Neural cell (in vitro differentiated cells): Measurements from ENCODE around the gene OXLD1. TPM values are rescaled to one million over a fixed set of nuclear protein-coding genes. Genes with fewer than 3 reads are reported as not detected.

Experiments used
- H2AFZ ChIP-seq: fragments of 200-600, 300-800 bp; sonication (generic), shearing (Covaris generic); 2 replicates; pipeline ENCODE4 v1.6.0; 2014; ENCODE audit warnings: low read depth, mild to moderate bottlenecking, antibody characterized with exemption, low read length, moderate library complexity
- H3F3A ChIP-seq: fragments of 200-600 bp; shearing (Covaris generic); 2 replicates; pipeline ENCODE4 v1.6.1; 2016; ENCODE audit warnings: mild to moderate bottlenecking, moderate library complexity, mixed read lengths, antibody characterized with exemption, low read length; ENCODE audit not compliant: insufficient read depth, poor library complexity, severe bottlenecking
- H3K27ac ChIP-seq: fragments of 200-600, 300-800 bp; sonication (generic), shearing (Covaris generic); 2 replicates; pipeline ENCODE4 v1.5.1; 2014; ENCODE audit warnings: mild to moderate bottlenecking, low read length, moderate library complexity
- H3K27me3 ChIP-seq: fragments of 300-800, 200-600 bp; sonication (generic), shearing (Covaris generic); 2 replicates; pipeline ENCODE4 v1.6.0; 2014; ENCODE audit warnings: mild to moderate bottlenecking, low read depth, low read length, moderate library complexity; ENCODE audit not compliant: insufficient read depth
- H3K36me3 ChIP-seq: fragments of 300-800, 200-600 bp; sonication (generic), shearing (Covaris generic); 2 replicates; pipeline ENCODE4 v1.5.1; 2014; ENCODE audit warnings: mild to moderate bottlenecking, antibody characterized with exemption, low read length, moderate library complexity; ENCODE audit not compliant: insufficient read depth
- H3K4me2 ChIP-seq: fragments of 300-800, 200-600 bp; sonication (generic), shearing (Covaris generic); 2 replicates; pipeline ENCODE4 v1.6.0; 2014; ENCODE audit warnings: mild to moderate bottlenecking, low read length
- H3K4me3 ChIP-seq: fragments of 300-800, 200-600 bp; sonication (generic), shearing (Covaris generic); 2 replicates; pipeline ENCODE4 v1.5.1; 2014; ENCODE audit warnings: mild to moderate bottlenecking, low read length, moderate library complexity
- H3K79me2 ChIP-seq: fragments of 200-600 bp; shearing (Covaris generic); replicated peaks from 2 replicates; pipeline ENCODE4 v1.6.0; 2014; ENCODE audit warnings: mild to moderate bottlenecking, low read length, moderate library complexity; ENCODE audit not compliant: insufficient read depth
- H3K9ac ChIP-seq: fragments of 300-800, 200-600 bp; sonication (generic), shearing (Covaris generic); 2 replicates; pipeline ENCODE4 v1.6.1; 2016; ENCODE audit warnings: mild to moderate bottlenecking, low read length, mixed read lengths
- H3K9me2 ChIP-seq: fragments of 200-600 bp; shearing (Covaris generic); 2 replicates; pipeline ENCODE4 v1.6.1; 2016; ENCODE audit warnings: mild to moderate bottlenecking, low read length, mixed read lengths; ENCODE audit not compliant: insufficient read depth
- H3K9me3 ChIP-seq: fragments of 200-600, 300-800 bp; sonication (generic), shearing (Covaris generic); 2 replicates; pipeline ENCODE4 v1.6.1; 2016; ENCODE audit warnings: mild to moderate bottlenecking, mixed run types, low read length, moderate library complexity, mixed read lengths
- H4K20me1 ChIP-seq: fragments of 200-600 bp; shearing (Covaris generic); 2 replicates; pipeline ENCODE4 v1.6.1; 2016; ENCODE audit warnings: mild to moderate bottlenecking, mixed run types; ENCODE audit not compliant: insufficient read depth
- CTCF ChIP-seq: fragments of 450-650 bp; IDR thresholded peaks from 2 replicates; pipeline ENCODE4 v1.5.1; 2014; ENCODE audit warnings: antibody characterized with exemption, mild to moderate bottlenecking, moderate library complexity; ENCODE audit not compliant: poor library complexity, severe bottlenecking
- EP300 ChIP-seq: fragments of 450-650 bp; conservative IDR thresholded peaks from 2 replicates; pipeline ENCODE4 v1.6.1; 2014; ENCODE audit warnings: antibody characterized with exemption, mild to moderate bottlenecking, moderate library complexity; ENCODE audit not compliant: poor library complexity, severe bottlenecking
- EZH2 ChIP-seq: fragments of 200-600, 300-800 bp; shearing (Covaris generic), sonication (generic); IDR thresholded peaks from 2 replicates; pipeline ENCODE4 v1.6.1; 2014; ENCODE audit warnings: antibody characterized with exemption, low read length, borderline replicate concordance, mild to moderate bottlenecking; ENCODE audit not compliant: insufficient read depth, poor library complexity, severe bottlenecking
- MXI1 ChIP-seq: fragments of 450-650 bp; conservative IDR thresholded peaks from 2 replicates; pipeline ENCODE4 v1.6.1; 2014; ENCODE audit warnings: antibody characterized with exemption, mild to moderate bottlenecking; ENCODE audit not compliant: poor library complexity, severe bottlenecking
- POLR2AphosphoS5 ChIP-seq: IDR thresholded peaks from 2 replicates; pipeline ENCODE4 v1.6.1; 2012
- RAD21 ChIP-seq: fragments of 450-650 bp; conservative IDR thresholded peaks from 2 replicates; pipeline ENCODE4 v1.6.1; 2014; ENCODE audit warnings: antibody characterized with exemption, mild to moderate bottlenecking, moderate library complexity
- REST ChIP-seq: IDR thresholded peaks from 2 replicates; pipeline ENCODE4 v1.6.1; 2012; ENCODE audit warnings: borderline replicate concordance
- SMC3 ChIP-seq: fragments of 450-650 bp; conservative IDR thresholded peaks from 2 replicates; pipeline ENCODE4 v1.6.1; 2014; ENCODE audit warnings: antibody characterized with exemption, mild to moderate bottlenecking, moderate library complexity; ENCODE audit not compliant: poor library complexity
- TAF1 ChIP-seq: IDR thresholded peaks from 2 replicates; pipeline ENCODE4 v1.6.1; 2012; ENCODE audit warnings: low read depth
- polyA plus RNA-seq: library from polyadenylated mRNA; depleted of rRNA; stranded (reverse); fragments of >200 nt; gene quantifications from 2 replicates; pipeline ENCODE4 v1.2.3, GENCODE V29; 2014

The OXLD1 gene
- polyA plus RNA-seq, 1 donor from 2014 or later, result 61.0 TPM

GRCh38 chr17:81656118-81656743 lies 10.2 kb downstream of the OXLD1 start, which contains the start of gene PDE6G:
TSS of gene PDE6G (minus strand) at chr17:81656542. CDS start at chr17:81653305, 3,237 bp downstream.
- Histone ChIP-seq H3K36me3 (no peaks in the 10 kb centered on the region), H3F3A (no peaks in the 10 kb centered on the region), H3K4me3 (no peak within 1 kb of the TSS), H3K9me2 (no peaks in the 10 kb centered on the region), H3K79me2 (no peaks in the 10 kb centered on the region), H3K4me2 (no peak within 1 kb of the TSS), H3K9ac (no peak within 1 kb of the TSS), H3K27ac (no peak within 1 kb of the TSS), H3K27me3 (no peaks in the 10 kb centered on the region), H3K9me3 (no peaks in the 10 kb centered on the region), H4K20me1 (no peaks in the 10 kb centered on the region), H2AFZ (no peak within 1 kb of the TSS)
- TF ChIP-seq REST (no peak), MXI1 (no peak), RAD21 (no peak), POLR2AphosphoS5 (no peak)

- Histone ChIP-seq H3K9ac (no peak overlapping the region), H3K79me2 (no peaks in the 10 kb centered on the region), H3F3A (no peaks in the 10 kb centered on the region), H3K4me2 (no peak overlapping the region), H3K27me3 (no peaks in the 10 kb centered on the region), H2AFZ (no peak overlapping the region), H3K9me2 (no peaks in the 10 kb centered on the region), H3K9me3 (no peaks in the 10 kb centered on the region), H4K20me1 (no peaks in the 10 kb centered on the region), H3K4me3 (no peak overlapping the region), H3K27ac (no peak overlapping the region), H3K36me3 (no peaks in the 10 kb centered on the region)
- TF ChIP-seq POLR2AphosphoS5, result no peak
- no peak for TF ChIP-seq CTCF
- TF ChIP-seq RAD21, result no peak
- TF ChIP-seq MXI1, result no peak
- no peak for TF ChIP-seq EZH2
- no peak for TF ChIP-seq SMC3
- TF ChIP-seq EP300, result no peak
- TF ChIP-seq TAF1, result no peak
- TF ChIP-seq REST, result no peak
Measured at GRCh38 chr17:81655378-81656117, 10.9 kb downstream of the OXLD1 start.
